Measurements from ENCODE around the gene SOX6.
"Not testable (repeated sequence)": the region's sequence is repeated elsewhere in the genome, so short reads cannot be mapped to it uniquely, and the experiment has no call there.

DNA sequence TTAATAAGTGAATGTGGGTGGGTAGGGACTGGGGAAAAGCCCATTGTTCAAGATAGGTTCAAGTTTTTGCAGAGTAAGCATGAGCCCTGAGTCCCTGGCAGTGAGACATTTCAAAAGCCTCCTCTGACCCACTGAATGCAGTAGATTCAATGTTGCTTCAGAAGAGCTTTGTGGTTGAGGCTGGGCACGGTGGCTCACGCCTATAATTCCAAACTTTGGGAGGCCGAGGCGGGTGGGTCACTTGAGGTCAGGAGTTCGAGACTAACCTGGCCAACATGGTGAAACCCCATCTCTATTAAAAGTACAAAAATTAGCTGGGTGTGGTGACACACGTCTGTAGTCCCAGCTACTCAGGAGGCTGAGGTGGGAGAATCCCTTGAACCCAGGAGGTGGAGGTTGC lies 433.6 kb downstream of the SOX6 start:
- TF ChIP-seq, protein P1, sequence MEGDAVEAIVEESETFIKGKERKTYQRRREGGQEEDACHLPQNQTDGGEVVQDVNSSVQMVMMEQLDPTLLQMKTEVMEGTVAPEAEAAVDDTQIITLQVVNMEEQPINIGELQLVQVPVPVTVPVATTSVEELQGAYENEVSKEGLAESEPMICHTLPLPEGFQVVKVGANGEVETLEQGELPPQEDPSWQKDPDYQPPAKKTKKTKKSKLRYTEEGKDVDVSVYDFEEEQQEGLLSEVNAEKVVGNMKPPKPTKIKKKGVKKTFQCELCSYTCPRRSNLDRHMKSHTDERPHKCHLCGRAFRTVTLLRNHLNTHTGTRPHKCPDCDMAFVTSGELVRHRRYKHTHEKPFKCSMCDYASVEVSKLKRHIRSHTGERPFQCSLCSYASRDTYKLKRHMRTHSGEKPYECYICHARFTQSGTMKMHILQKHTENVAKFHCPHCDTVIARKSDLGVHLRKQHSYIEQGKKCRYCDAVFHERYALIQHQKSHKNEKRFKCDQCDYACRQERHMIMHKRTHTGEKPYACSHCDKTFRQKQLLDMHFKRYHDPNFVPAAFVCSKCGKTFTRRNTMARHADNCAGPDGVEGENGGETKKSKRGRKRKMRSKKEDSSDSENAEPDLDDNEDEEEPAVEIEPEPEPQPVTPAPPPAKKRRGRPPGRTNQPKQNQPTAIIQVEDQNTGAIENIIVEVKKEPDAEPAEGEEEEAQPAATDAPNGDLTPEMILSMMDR (IDR thresholded peaks at IDR 0.05) = not testable (repeated sequence)
- not testable (repeated sequence) for TF ChIP-seq POLR2A, POLR2AphosphoS5, EP300 (IDR thresholded peaks at IDR 0.05)
